GM18502 (cell line): Measurements from ENCODE around the gene CELA3A.
"Not testable (repeated sequence)": the region's sequence is repeated elsewhere in the genome, so short reads cannot be mapped to it uniquely, and the experiment has no call there.

ENCODE experiments used
- ATAC-seq: cut with Tn5 transposase; IDR thresholded peaks from one replicate; pipeline ENCODE4 v1.9.1; 2021; ENCODE audit warnings: mild to moderate bottlenecking; ENCODE audit not compliant: unreplicated experiment, poor library complexity

CELA3A gene

DNA sequence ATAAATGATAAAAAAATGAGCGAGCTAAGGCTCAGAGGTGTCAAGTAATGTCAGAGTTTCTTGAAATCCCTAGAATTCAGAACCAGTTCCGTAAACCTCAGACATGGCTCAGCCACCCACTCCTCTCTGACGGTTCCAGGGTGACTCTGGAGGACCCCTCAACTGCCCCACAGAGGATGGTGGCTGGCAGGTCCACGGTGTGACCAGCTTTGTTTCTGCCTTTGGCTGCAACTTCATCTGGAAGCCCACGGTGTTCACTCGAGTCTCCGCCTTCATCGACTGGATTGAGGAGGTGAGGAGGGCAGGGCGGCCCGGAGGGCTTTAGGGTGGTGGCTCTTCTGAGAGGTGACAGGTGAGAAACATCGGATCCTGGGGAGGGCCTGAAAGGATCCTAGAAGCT is 8.1 kb downstream of the CELA3A start:
- ATAC-seq: not testable (repeated sequence)

- ATAC-seq: not testable (repeated sequence)
These were observed 11.3 kb downstream of the CELA3A start for GRCh38 chr1:22012752-22013151.

- not testable (repeated sequence) for ATAC-seq
These were observed 13.2 kb downstream of the CELA3A start for GRCh38 chr1:22014575-22015206.

DNA sequence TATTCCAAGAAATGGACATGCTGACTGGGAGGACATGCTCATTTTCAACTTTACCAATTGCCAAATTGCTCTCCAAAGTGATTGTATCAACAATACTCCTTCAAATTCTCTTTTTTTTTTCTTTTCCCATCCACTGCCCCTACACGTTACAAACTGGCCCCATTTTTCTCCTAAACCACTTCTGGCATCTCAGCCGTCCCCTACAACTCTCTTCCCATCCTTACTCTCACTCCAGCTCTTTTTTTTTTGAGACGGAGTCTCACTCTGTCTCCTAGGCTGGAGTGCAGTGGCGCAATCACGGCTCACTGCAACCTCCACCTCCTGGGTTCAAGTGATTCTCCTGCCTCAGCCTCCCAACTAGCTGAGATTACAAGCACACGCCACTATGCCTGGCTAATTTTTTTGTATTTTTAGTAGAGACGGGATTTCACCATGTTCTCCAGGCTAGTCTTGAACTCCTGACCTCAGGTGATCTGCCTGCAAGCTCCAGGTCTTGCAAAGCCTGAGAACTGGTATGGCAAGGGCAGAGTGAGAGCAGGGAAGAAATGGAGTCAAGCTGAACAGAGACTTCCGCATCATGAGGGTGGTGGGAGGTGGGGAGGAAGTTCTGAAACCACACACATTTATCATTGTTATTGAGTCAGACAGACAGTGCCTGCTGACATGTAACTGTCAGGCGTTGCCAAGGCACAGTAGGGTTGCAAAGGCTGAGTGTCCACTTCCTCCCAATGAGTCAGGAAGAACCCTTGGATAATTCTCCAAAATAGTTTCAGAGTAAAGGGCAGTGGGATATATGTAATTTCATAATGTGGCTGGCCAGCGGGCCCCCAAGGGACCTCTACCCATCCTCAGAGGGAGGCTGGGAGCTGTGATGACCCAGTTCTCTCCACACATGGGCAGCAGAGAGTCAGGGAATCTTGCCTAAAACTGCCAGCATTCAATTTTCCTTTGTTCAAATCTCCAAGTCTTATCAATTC is 17.4 kb downstream of the CELA3A start:
- peak; percentile 73 for ATAC-seq

DNA sequence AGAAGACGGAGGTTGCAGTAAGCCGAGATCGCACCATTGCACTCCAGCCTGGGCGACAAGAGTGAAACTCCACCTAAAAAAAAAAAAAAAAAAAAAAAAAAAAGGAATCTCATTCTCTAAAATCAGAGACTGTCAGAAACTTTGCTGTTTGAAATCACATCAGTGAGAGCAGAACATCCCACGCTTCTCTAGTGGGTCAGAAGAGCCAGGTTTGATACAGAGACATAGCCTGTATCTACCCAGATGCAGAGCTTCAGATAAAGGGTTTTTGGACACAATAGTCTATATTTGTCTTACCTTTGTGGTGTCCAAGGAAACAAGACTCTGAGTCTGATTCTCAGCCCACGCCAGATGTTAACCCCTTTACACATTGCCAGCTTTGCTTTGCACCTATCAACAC is 19.6 kb downstream of the CELA3A start:
- ATAC-seq: no peak

- ATAC-seq: peak; percentile 47
These were observed 23.3 kb downstream of the CELA3A start for GRCh38 chr1:22024485-22025367.

GRCh38 chr1:22025368-22026155 is 24.1 kb downstream of the CELA3A start:
- ATAC-seq: peak; percentile 61

DNA sequence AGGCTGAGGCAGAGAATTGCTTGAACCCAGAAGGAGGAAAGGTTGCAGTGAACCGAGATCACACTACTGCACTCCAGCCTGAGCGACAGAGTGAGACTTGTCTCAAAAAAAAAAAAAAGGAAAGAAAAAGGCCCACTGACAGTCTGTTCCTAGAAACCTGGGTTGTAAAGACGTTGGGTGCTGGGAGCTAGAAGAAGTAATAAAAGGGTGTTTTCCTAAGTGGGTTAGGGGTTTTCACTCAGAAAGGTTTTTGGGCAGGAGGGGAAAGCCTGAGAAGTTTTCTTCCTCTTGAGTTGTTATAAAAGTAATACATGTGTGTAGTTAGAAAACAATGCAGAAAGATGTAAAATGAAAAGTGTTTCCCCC is 25.4 kb downstream of the CELA3A start:
- no peak for ATAC-seq

GRCh38 chr1:22030057-22030456 is 28.6 kb downstream of the CELA3A start:
- no peak for ATAC-seq

GRCh38 chr1:22030473-22030872 is 29.0 kb downstream of the CELA3A start:
- ATAC-seq: no peak

DNA sequence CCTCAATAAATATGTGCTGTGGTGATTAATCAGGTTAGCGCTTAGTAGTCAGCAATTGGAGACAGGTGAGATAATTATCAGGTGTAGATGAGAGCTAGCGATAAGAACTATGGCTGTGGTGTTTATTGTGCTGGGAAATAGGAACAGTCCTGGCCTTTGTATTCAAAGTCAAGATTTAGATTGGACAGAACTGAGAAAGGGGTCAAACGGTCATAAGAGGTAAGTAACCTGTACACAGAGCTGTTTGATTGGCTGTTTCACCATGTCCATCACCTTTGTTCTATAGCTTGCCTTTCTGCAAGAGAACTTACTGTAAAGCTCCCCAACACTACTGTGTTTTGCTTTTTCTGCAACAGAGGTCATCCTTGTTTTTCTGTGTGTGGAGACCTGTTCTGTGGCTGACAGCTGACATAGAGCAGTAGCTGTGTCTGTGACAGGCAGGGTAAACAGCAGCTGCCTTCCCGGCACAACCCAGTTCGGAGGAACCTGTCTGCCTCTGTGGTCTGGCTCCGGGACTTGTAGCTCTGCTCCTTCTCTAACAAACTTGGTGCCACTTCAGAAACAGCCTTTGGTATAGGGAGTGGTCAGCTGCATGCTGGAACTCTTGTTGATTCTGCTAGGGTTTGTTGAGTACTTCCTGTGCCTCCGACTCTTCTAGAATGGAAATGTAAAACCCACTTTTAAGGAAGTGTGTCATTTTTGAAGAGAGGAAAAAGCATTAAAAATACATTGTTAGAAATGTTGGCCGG is 29.9 kb downstream of the CELA3A start:
- no peak for ATAC-seq

DNA sequence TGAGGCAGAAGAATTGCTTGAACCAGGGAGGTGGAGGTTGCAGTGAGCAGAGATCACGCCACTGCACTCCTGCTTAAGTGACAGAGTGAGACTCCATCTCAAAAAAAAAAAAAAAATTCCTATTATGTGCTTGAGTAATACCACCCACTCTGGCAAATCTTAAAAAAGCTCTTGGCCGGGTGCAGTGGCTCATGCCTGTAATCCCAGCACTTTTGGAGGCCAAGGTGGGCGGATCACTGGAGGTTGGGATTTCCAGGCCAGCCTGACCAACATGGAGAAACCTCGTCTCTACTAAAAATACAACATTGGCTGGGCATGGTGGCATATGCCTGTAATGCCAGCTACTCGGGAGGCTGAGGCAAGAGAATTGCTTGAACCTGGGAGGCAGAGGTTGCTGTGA is 33.4 kb downstream of the CELA3A start:
- ATAC-seq: not testable (repeated sequence)

- ATAC-seq: no peak
These were observed 36.1 kb downstream of the CELA3A start for GRCh38 chr1:22037520-22037919.

- no peak for ATAC-seq
These were observed 36.6 kb downstream of the CELA3A start for GRCh38 chr1:22038036-22038435.

DNA sequence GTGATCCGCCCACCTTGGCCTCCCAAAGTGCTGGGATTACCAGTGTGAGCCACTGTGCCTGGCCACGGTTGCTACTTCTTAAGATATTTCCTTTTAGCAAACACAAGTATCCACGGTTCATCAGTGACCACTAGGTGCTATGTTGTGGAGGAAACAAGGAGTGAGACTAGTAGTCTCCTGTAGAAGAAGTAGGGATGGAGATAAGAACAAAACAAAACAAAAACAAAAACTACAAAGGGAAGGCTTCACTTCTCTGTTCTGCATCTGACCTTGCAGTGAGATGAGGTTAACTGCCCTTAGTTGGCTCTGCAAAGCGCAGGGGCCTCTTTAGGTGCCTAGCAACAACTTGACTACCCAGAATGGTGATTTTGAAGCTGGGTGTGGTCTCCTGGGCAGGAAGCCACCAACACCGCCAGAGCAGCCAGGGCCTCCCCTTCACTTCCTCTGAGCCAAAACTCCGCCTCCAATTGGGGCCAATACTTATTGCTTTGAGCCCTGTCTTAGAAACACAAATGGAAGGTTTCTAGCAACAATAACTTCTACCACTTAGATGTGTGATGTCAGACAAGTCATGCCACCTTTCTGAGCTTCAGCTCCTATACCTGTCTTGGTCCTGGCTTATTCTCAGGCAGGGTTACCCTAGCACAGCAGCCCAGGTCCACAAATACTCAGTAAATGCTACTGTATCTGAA is 38.3 kb downstream of the CELA3A start:
- peak; percentile 96 for ATAC-seq

- no peak for ATAC-seq
These were observed 38.8 kb downstream of the CELA3A start for GRCh38 chr1:22040286-22040623.

DNA sequence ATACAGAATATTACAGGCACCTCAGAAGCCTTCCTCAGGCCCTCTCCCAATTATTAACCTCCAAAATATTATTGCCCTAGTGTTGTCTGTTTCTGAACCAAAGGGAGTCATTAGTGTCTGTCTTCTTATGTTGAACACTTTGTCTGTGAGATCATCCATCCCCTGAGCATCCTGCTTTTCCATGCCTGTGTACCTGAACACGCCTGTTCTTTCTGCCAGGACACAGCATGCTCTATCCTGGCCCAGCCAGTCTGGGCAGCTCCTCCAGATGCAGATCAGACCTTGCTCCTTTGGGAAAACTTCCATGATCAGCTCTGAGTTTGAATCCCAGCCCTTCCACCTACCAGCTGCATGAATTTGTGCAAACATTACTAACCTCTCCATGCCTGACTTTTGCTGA is 40.0 kb downstream of the CELA3A start:
- ATAC-seq: no peak

DNA sequence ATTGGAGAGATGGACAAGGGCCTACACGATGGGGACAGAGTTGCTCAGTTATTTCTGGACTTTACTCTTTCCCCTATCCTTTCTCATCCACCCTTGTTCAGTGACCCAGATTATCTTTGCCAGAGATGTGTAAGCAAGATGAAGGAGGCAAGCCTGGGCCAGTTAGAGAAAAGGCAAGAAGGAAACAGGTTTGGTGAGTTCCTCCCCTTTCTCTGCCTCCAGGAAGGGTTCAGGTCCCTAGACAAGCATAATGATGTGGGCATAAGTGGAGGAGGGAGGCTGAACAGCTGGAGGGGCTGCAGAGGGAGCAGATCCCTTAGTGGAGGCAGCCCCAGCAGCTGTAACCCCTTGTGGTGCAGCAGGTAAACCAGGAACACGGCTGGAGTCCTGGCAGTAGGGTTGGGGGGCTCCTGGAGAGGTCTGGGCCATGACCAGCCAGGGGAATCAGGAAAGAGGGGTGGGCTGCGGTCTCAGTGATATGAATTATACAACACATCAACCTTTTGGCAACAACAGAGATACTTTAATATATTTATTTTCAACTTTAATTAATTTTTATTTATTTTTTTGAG is 41.8 kb downstream of the CELA3A start:
- ATAC-seq: no peak
